Measurements from ENCODE around the gene CAPN15. TPM values are rescaled to one million over a fixed set of nuclear protein-coding genes. Genes with fewer than 3 reads are reported as not detected.
A peak's percentile ranks its signal among the peaks of the same experiment; 100 is the strongest.

The CAPN15 gene
- 10 to 100 TPM; 71.0 to 71.8 TPM for total RNA-seq

DNA sequence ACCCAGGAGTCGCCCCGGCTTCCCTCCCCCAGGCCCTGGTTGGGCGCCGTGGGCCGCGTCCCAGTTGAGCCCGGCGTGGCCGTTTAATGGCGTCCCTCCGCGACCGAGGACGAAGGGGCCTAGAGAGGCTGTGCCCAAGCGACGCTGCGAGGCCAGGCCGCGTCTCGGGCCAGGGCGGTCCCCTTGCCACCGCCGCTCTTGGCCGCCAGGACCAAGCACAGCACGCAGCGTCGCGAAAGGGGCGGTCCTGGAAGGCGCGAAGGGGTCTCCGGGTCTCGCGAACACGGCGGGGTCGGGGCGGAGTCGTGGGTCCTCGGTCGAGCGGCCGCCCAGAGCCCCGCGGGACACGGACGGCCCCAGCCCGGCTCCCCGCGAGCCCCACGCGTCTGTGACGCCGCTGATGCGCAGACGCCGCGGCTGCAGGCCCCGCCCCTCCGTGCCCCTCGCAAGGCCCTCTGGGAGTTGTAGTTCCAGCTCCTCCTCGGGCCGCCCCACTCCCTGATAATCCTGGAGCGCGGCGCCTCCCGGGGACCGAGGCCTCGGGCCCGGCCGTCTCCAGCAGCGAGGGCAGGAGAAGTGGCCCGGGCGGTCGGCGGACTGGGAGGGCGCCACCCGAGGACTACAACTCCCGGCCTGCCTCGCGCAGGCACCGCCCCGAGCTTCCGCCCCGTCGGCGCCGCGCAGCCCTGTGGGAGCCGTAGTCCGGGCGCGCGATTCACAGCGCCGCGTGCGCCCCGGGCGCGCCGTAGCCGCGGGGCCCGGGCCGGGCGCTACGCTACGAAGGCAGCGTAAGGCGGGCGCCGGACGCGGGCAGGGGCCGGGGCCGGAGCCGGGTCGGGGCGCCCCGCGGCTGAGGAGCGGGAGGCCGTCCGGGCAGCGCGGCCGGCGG, at the start of gene CAPN15:
TSS of gene CAPN15 (plus strand) at position 698 of the 889 bp plus-strand sequence. CDS start 19,127 bp downstream, outside the sequence.

DNA sequence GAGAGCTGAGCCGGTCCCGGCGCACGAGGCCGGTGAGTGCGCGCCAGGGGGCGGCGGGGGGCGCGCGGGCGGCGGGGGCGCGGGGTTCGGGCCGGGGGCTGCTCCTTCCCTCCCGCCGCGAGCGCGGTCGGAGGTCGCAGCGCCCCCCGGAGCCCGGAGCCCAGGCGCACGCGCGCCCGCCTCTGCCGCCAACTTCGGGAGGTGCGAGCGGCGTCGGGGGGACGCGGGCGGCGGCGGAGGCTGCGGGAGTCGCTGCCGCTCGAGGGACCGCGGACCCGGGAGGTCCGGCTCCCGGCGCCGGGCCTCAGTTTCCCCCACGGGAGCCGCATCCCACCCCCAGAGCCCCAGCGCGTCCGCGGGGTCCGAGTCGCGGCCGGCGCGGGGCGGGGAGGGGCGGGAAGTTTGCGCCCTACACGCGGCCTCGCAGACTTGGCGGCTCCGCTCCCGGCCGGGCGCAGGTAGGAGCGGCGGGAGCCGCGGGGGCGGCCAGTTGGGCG, 32.7 kb downstream of the CAPN15 start, which contains the start of gene PRR35:
TSS of gene PRR35 (plus strand) at position 191 of the 497 bp plus-strand sequence. CDS start 2,901 bp downstream, outside the sequence.

DNA sequence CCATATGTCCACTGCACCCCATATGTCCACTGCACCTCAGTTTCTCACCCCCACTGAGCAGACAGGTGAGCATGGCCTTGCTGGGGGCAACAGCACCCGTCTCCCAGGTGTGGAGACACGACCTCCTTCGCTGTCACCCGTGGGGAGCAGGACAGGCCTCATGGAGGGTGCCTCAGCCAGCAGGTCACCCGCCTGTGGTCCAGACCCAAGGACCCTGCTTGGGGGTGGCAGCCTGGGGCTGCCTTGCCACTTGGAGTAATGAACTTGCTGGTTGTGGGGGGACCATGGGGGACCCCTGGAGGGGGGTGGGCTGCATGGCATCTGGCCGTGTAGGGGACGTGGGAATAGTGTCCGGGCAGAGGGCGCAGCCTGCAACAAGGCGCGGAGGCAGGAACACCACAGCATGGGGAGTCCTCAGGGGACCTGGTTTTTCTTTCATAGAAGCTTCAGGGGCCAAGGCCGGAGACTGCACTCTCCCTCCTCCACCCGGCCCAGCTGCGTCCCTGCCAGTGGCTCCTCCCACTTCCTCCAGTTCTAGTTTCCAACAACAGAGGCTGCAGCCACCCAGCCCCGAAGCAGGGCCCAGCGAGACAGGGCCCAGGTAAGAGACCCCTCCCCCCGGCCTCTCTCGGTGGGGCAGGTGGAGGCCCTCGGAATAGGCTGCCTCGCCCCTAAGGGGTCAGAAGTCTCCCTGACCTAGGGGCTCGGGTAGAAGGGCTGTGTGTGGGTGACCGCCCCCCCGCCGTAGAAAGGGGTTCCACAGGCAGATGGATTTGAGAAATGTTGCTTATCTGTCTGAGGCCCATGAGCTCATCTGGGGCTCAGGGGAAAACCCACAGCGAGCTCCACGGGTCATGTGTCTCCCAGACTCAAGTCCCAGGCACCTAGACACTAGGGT, 39.2 kb downstream of the CAPN15 start, which contains the start of gene NHLRC4:
TSS of gene NHLRC4 (plus strand) at position 531 of the 898 bp plus-strand sequence. CDS start 1,043 bp downstream, outside the sequence.

DNA sequence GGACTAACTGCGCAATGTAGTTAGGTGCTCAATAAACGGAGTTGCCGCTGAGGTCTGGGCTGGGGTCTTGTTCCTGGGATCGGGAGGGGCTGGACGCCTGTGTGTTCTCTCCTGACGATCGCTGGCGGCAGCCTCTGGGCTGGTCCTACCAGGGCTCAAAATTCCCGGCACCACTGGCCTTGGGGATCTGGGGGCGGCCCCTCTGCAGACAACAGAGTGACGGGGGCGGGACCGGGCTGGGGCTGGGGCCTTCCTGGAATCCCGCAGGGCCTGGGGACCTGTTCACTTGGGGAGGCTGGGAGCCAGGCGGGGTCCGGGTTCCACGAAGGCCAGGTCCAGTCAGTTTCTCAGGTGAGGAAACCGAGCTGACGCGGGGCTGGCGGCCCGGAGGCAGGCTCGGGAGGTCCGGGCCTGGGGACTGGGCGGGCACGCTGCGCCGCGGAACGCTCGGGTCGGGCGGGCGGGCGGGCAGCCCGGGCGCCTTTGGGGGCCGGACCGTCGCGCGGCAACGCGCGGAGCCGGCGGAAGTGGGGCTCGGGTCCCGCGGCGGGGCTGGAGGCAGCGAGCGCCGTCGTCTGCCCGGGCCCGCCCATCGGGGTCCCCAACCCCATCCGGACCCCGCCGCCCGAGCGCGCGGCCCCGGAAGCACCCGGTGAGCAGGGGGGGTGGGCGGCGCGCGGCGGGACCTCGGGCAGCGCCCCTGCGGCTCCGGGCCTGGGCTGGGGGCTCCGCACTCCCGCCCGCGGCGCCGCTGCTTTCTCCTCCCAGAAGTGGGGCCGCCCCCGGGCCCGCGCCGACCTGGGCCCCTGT, 42.1 kb downstream of the CAPN15 start, which contains the start of gene PIGQ:
TSS of gene PIGQ (plus strand) at position 524 of the 810 bp plus-strand sequence. CDS start 4,107 bp downstream, outside the sequence.

DNA sequence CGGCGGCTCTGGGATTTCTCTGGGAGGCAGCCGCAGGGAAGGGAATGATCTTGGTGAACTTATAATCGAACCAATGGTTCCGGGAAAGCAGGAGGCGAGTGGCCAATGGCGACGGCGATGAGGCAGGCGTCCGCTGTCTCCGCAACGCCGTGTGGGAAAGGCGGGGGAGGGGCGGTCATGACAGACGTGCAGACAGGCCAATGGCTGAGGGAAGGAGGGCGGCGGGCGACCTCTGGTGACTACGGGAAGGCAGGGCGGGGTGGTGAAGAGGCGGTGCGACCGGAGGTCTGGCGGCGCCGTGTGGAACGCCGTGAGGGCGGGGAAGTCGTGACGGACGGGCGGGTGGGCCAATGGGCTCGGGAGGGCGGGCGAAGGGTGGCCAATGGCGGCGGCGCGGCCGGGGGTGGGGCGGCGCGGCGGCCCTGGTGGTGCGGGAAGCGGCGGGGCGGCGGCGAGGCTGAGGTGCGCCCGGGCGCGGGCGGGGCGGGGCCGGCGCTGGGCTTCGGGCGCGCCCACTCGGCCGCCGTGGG, 62.2 kb downstream of the CAPN15 start, which contains the start of gene RAB40C:
TSS of gene RAB40C (plus strand) at position 409 of the 530 bp plus-strand sequence. CDS start 226 bp downstream, outside the sequence.

Small RNAs within 50 kb of the gene (microRNA-seq; reads per million reads assigned to microRNA genes)
- gene MIR3176 (ENCODE audit: borderline microRNAs expressed, borderline replicate concordance) (4.0 reads per million, percentile 25 among the genes with 10 or more reads in this experiment), gene MIR5587 (ENCODE audit: borderline microRNAs expressed, borderline replicate concordance) (not detected)

Other genes with a start within 250 kb of the CAPN15 start
- not detected for gene ARHGDIG, start 247.1 kb upstream of the CAPN15 start, total RNA-seq
- gene PDIA2, start 244.5 kb upstream of the CAPN15 start, total RNA-seq: not detected
- 10 to 100 TPM; 27.4 to 29.2 TPM for gene AXIN1, start 175.0 kb upstream of the CAPN15 start, total RNA-seq
- 10 to 100 TPM; 53.4 to 56.3 TPM for gene MRPL28, start 157.2 kb upstream of the CAPN15 start, total RNA-seq
- 10 to 100 TPM; 79.5 to 81.5 TPM for gene PGAP6, start 145.7 kb upstream of the CAPN15 start, total RNA-seq
- gene NME4, start 130.5 kb upstream of the CAPN15 start, total RNA-seq: 10 to 100 TPM; 40.7 to 43.4 TPM
- gene DECR2, start 125.8 kb upstream of the CAPN15 start, total RNA-seq: 1 to 10 TPM; 5.0 to 6.0 TPM
- 10 to 100 TPM; 22.0 to 24.6 TPM for gene RAB11FIP3, start 102.1 kb upstream of the CAPN15 start, total RNA-seq
- gene PRR35, start 32.7 kb downstream of the CAPN15 start, total RNA-seq: not detected
- gene NHLRC4, start 39.3 kb downstream of the CAPN15 start, total RNA-seq: 1 to 10 TPM; 4.6 to 4.7 TPM
- 10 to 100 TPM; 32.9 to 36.8 TPM for gene PIGQ, start 42.3 kb downstream of the CAPN15 start, total RNA-seq
- gene RAB40C, start 62.4 kb downstream of the CAPN15 start, total RNA-seq: 10 to 100 TPM; 12.7 to 14.1 TPM
- under 1 TPM; 0.33 to 0.36 TPM for gene WFIKKN1, start 103.3 kb downstream of the CAPN15 start, total RNA-seq
- 10 to 100 TPM; 70.0 to 70.7 TPM for gene METTL26, start 108.6 kb downstream of the CAPN15 start, total RNA-seq
- gene MCRIP2, start 114.1 kb downstream of the CAPN15 start, total RNA-seq: 10 to 100 TPM; 28.9 to 31.2 TPM
- 10 to 100 TPM; 63.2 to 67.3 TPM for gene WDR90, start 121.7 kb downstream of the CAPN15 start, total RNA-seq
- 100 to 1,000 TPM; 126 to 134 TPM for gene RHOT2, start 140.4 kb downstream of the CAPN15 start, total RNA-seq
- gene RHBDL1, start 148.0 kb downstream of the CAPN15 start, total RNA-seq: 1 to 10 TPM; 1.3 to 1.6 TPM
- gene STUB1, start 152.7 kb downstream of the CAPN15 start, total RNA-seq: 10 to 100 TPM; 61.4 to 61.7 TPM
- gene JMJD8, start 156.6 kb downstream of the CAPN15 start, total RNA-seq: 10 to 100 TPM; 30.3 to 31.4 TPM
- gene WDR24, start 162.7 kb downstream of the CAPN15 start, total RNA-seq: 10 to 100 TPM; 15.2 to 16.1 TPM
- 10 to 100 TPM; 21.2 to 21.5 TPM for gene FBXL16, start 178.1 kb downstream of the CAPN15 start, total RNA-seq
- gene METRN, start 187.4 kb downstream of the CAPN15 start, total RNA-seq: 1 to 10 TPM; 5.5 TPM
- gene ANTKMT, start 193.4 kb downstream of the CAPN15 start, total RNA-seq: 10 to 100 TPM in 1 of 2 experiments, 1 to 10 TPM in 1; 9.7 to 10.8 TPM
- 1 to 10 TPM; 1.6 to 2.1 TPM for gene CCDC78, start 198.7 kb downstream of the CAPN15 start, total RNA-seq
- 1 to 10 TPM; 5.2 to 7.6 TPM for gene HAGHL, start 199.4 kb downstream of the CAPN15 start, total RNA-seq
- 10 to 100 TPM; 30.8 to 33.1 TPM for gene CIAO3, start 213.3 kb downstream of the CAPN15 start, total RNA-seq
- not detected for gene MSLN, start 233.0 kb downstream of the CAPN15 start, total RNA-seq